Naive B cell (primary cell): ENCODE data around the gene PLEKHS1. TPM values are rescaled to one million over a fixed set of nuclear protein-coding genes. Genes with fewer than 3 reads are reported as not detected.

ENCODE experiments used
- ATAC-seq, 2 donors: fragments of 150-1000 bp; cut with Tn5 transposase; 2 replicates each; pipeline ENCODE4 v1.10.0; 2021; ENCODE audit warnings: low read depth in 2 of 2, mild to moderate bottlenecking in 2 of 2, moderate library complexity in 2 of 2
- DNase-seq: peaks from one replicate; pipeline ENCODE4 v3.0.0; 2022
- H3K27ac Mint-ChIP-seq, 6 donors: one replicate each; pipeline ENCODE4 v1.8.0; 2020 to 2022; ENCODE audit warnings: mild to moderate bottlenecking in 6 of 6, mixed read lengths in 6 of 6, moderate library complexity in 5 of 6, inconsistent platforms in 2 of 6
- H3K27me3 Mint-ChIP-seq, 3 donors: one replicate each; pipeline ENCODE4 v1.8.0; 2021 to 2022; ENCODE audit warnings: mixed read lengths in 3 of 3, mild to moderate bottlenecking in 1 of 3
- H3K36me3 Mint-ChIP-seq, 2 donors: one replicate each; pipeline ENCODE4 v1.8.0; 2020 to 2022; ENCODE audit warnings: mixed read lengths in 2 of 2, inconsistent platforms in 1 of 2, mild to moderate bottlenecking in 1 of 2
- H3K4me1 Mint-ChIP-seq, 3 donors: one replicate each; pipeline ENCODE4 v1.8.0; 2020 to 2022; ENCODE audit warnings: mixed read lengths in 3 of 3, inconsistent platforms in 1 of 3, mild to moderate bottlenecking in 1 of 3, moderate library complexity in 1 of 3
- H3K4me3 Mint-ChIP-seq, 8 donors: one replicate each; pipeline ENCODE4 v1.8.0; 2020 to 2022; ENCODE audit warnings: mild to moderate bottlenecking in 8 of 8, mixed read lengths in 8 of 8, moderate library complexity in 8 of 8, inconsistent platforms in 2 of 8
- H3K9me3 Mint-ChIP-seq, 7 donors: one replicate each; pipeline ENCODE4 v1.8.0; 2020 to 2022; ENCODE audit warnings: mixed read lengths in 7 of 7, mild to moderate bottlenecking in 5 of 7, inconsistent platforms in 2 of 7, moderate library complexity in 1 of 7
- polyA plus RNA-seq, 6 donors: library from polyadenylated mRNA; unstranded; fragments of 300-500 nt; fragmentation: Illumina TruSeq; gene quantifications; one replicate each; pipeline ENCODE4 v1.2.3, GENCODE V29; 2021; ENCODE audit warnings: low read depth in 6 of 6

Gene PLEKHS1
- polyA plus RNA-seq, 6 donors from 2014 or later, result not detected

DNA sequence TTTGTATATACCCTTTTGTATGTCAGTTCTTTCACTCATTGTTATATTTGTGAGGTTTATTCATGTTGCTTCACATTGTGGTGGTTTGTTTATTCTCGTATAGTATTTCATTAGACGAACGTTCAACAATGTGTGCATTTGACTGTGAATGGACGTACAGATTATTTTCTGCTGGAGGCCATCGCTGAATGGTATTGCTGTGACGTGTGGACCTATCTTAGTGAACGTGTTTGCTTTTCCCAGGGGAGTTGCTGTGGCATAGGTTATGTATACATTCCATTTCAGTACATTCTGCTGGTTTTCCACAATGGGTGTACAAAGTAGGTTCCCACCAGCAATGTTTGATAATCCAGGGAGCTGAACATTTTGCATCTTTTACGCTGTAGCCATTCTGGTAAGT, 31.1 kb upstream of the PLEKHS1 start:
- Mint-ChIP-seq H3K9me3 (no peaks in the 10 kb centered on the region), H3K27ac (no peak overlapping the region), H3K4me3 (no peak overlapping the region), H3K27me3 (no peaks in the 10 kb centered on the region), H3K4me1 (peaks cover 10 to 14% (median 12%) of the 10 kb centered on the region in 3 donors), H3K36me3 (peaks cover 39 to 41% of the 10 kb centered on the region in 2 donors)
- ATAC-seq (no peak), DNase-seq (no peak)

DNA sequence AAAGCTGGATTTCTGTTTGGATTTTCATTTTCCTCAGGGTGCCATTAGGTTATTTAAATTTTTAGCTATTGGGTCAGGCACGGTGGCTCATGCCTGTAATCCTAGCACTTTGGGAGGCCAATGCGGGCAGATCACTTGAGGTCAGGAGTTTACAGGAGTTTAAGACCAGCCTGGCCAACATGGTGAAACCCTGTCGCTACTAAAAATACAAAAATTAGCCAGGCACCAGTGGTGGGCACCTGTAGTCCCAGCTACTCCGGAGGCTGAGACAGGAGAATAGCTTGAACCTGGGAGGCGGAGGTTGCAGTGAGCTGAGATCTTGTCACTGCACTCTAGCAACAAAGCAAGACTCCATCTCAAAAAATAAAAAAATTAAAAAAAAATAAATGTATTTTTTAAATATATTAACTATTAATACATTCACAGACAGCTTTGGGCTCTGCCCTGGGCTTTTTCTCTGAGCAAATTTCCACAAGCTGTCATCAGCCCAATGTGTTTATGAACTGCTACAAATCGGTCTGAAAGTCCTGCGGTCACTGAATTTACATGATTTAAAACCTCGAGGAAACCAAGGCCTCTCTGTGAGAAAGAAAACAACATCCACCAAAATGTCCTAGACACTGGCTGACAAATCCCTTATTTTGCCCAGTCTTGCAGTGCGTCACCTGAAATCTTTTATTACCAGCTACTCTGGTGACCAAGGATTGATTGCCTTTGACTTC, 19.2 kb upstream of the PLEKHS1 start:
- Mint-ChIP-seq H3K4me3 (no peak overlapping the region), H3K27me3 (no peaks in the 10 kb centered on the region), H3K36me3 (peaks cover 28% of the 10 kb centered on the region in 2 donors), H3K9me3 (peaks cover 0 to 3% (median 0%) of the 10 kb centered on the region in 7 donors), H3K4me1 (no peaks in the 10 kb centered on the region), H3K27ac (no peak overlapping the region)
- DNase-seq, result no peak
- no peak for ATAC-seq

DNA sequence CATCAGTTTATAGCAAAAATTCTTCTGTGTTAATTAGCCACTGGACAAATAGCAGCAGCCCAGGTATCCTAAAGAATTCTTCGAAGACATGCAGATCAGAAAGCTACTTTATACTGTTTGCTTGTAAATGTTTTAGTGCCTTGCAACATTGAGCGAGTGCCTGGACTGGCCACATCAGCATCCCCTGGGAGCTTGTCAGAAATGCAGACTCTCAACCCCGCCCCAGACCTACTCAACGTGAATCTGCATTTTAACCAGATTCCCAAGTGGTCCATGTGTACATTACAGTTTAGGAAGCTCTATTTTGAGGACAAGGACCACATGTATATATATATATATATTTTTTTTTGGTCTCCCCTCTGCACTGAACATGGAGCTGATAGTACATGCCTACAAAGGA, 18.5 kb upstream of the PLEKHS1 start:
- no peak overlapping the region for H3K27ac Mint-ChIP-seq
- H3K27me3 Mint-ChIP-seq, result no peaks in the 10 kb centered on the region
- peaks cover 0 to 3% (median 0%) of the 10 kb centered on the region in 7 donors for H3K9me3 Mint-ChIP-seq
- H3K36me3 Mint-ChIP-seq, result peaks cover 23 to 24% of the 10 kb centered on the region in 2 donors
- no peak overlapping the region for H3K4me3 Mint-ChIP-seq
- DNase-seq (no peak), ATAC-seq (no peak)
- H3K4me1 Mint-ChIP-seq, result no peaks in the 10 kb centered on the region

DNA sequence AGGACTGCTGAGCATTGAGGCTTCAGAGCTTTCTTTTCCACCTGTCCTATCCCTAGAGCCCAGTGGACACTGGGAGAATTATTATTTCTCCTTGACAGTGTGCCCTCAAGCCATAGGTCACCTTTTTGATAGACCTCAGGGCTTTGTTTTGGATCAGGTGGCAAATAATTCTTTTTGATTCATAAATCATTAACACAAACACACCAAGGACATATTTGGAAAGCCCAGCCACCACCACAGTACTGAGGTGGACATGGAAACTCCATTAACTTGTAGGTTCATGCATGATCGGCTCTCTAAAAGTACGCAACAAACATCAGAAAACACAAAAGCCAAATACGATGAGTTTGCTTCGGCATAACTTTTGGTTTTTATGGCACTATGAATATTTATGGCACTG, 17.8 kb upstream of the PLEKHS1 start:
- Mint-ChIP-seq H3K36me3 (peaks cover 17 to 18% of the 10 kb centered on the region in 2 donors), H3K9me3 (peaks cover 0 to 3% (median 0%) of the 10 kb centered on the region in 7 donors), H3K27me3 (no peaks in the 10 kb centered on the region), H3K27ac (no peak overlapping the region), H3K4me1 (no peaks in the 10 kb centered on the region), H3K4me3 (no peak overlapping the region)
- DNase-seq (no peak), ATAC-seq (no peak)

- Mint-ChIP-seq H3K36me3 (peaks cover 0 to 5% of the 10 kb centered on the region in 2 donors), H3K9me3 (peaks cover 0 to 4% (median 0%) of the 10 kb centered on the region in 7 donors), H3K4me1 (no peaks in the 10 kb centered on the region), H3K27me3 (peaks cover 0 to 5% (median 0%) of the 10 kb centered on the region in 3 donors), H3K4me3 (no peak overlapping the region), H3K27ac (peak overlapping the region in 1 of 6 donors; percentile 52)
- no peak for ATAC-seq
- no peak for DNase-seq
Measured at GRCh38 chr10:113735913-113736312, 15.6 kb upstream of the PLEKHS1 start.

GRCh38 chr10:113736576-113736975, 14.9 kb upstream of the PLEKHS1 start:
- no peak for ATAC-seq
- DNase-seq, result no peak
- Mint-ChIP-seq H3K36me3 (peaks cover 0 to 5% of the 10 kb centered on the region in 2 donors), H3K27ac (peak overlapping the region in 1 of 6 donors; percentile 15), H3K27me3 (peaks cover 0 to 5% (median 0%) of the 10 kb centered on the region in 3 donors), H3K9me3 (peaks cover 0 to 4% (median 0%) of the 10 kb centered on the region in 7 donors), H3K4me3 (no peak overlapping the region), H3K4me1 (no peaks in the 10 kb centered on the region)

- Mint-ChIP-seq H3K4me3 (no peak overlapping the region), H3K27me3 (peaks cover 8 to 11% (median 9%) of the 10 kb centered on the region in 3 donors), H3K27ac (no peak overlapping the region), H3K36me3 (peaks cover 0 to 5% of the 10 kb centered on the region in 2 donors), H3K9me3 (peaks cover 0 to 5% (median 0%) of the 10 kb centered on the region in 7 donors), H3K4me1 (no peaks in the 10 kb centered on the region)
- no peak for DNase-seq
- no peak for ATAC-seq
Measured at GRCh38 chr10:113739031-113739430, 12.5 kb upstream of the PLEKHS1 start.

- Mint-ChIP-seq H3K27me3 (peaks cover 13 to 16% (median 14%) of the 10 kb centered on the region in 3 donors), H3K4me1 (no peaks in the 10 kb centered on the region), H3K9me3 (peaks cover 0 to 9% (median 0%) of the 10 kb centered on the region in 7 donors), H3K36me3 (peaks cover 0 to 5% of the 10 kb centered on the region in 2 donors), H3K27ac (no peak overlapping the region), H3K4me3 (peak overlapping the region in 1 of 8 donors; percentile 22)
- ATAC-seq (no peak), DNase-seq (no peak)
Measured at GRCh38 chr10:113739577-113739976, 11.9 kb upstream of the PLEKHS1 start.

- DNase-seq (no peak), ATAC-seq (no peak)
- Mint-ChIP-seq H3K4me3 (no peak overlapping the region), H3K36me3 (peaks cover 0 to 5% of the 10 kb centered on the region in 2 donors), H3K9me3 (peaks cover 0 to 9% (median 0%) of the 10 kb centered on the region in 7 donors), H3K27me3 (peaks cover 15 to 25% (median 17%) of the 10 kb centered on the region in 3 donors), H3K4me1 (no peaks in the 10 kb centered on the region), H3K27ac (peak overlapping the region in 1 of 6 donors; percentile 61)
Measured at GRCh38 chr10:113740850-113741249, 10.6 kb upstream of the PLEKHS1 start.

DNA sequence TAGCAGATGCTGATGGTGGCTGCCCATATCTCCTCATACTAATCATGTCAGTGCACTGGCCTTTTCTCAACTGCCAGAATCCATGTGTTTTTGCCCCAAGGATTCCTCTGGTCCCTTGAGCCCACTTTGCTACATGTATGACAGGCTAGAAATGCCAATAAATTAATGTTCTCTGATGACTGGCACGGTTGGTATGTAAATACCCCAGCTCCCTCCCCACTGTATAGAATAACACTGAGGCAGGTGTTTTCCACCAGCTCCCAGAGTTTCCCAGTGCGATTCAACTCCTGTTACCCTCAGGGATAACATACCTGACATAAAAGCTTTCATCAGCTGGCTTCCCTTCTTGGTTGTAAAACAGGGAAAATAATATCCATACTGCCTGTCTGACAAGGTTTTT, 9.0 kb upstream of the PLEKHS1 start:
- Mint-ChIP-seq H3K9me3 (peaks cover 0 to 9% (median 0%) of the 10 kb centered on the region in 7 donors), H3K4me1 (no peaks in the 10 kb centered on the region), H3K4me3 (no peak overlapping the region), H3K36me3 (peaks cover 0 to 5% of the 10 kb centered on the region in 2 donors), H3K27ac (no peak overlapping the region), H3K27me3 (peaks cover 18 to 31% (median 19%) of the 10 kb centered on the region in 3 donors)
- ATAC-seq (no peak), DNase-seq (no peak)

DNA sequence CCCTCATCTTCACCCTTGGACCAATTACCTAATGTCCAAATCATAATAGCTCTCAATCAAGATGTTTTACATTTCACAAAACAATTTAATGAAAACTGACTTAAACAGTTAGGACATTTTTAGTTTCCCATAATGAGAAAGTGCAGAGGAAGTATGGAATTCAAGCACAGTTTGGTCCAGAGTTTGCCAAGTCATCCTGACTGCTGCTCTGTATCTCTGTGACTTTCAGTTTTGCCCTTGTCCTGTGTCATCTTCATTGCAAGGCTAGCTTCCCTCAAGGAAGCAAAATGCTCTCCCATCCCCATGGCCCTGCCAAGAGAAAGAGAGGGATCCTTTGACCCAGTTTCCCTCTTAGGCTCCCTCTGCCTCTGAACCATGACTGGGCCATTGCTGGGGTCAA, 7.9 kb upstream of the PLEKHS1 start:
- Mint-ChIP-seq H3K4me3 (no peak overlapping the region), H3K4me1 (no peaks in the 10 kb centered on the region), H3K36me3 (peaks cover 0 to 5% of the 10 kb centered on the region in 2 donors), H3K27me3 (peaks cover 18 to 31% (median 22%) of the 10 kb centered on the region in 3 donors), H3K9me3 (peaks cover 0 to 9% (median 0%) of the 10 kb centered on the region in 7 donors), H3K27ac (no peak overlapping the region)
- ATAC-seq (no peak), DNase-seq (no peak)

- no peaks in the 10 kb centered on the region for H3K36me3 Mint-ChIP-seq
- no peak overlapping the region for H3K4me3 Mint-ChIP-seq
- peaks cover 0 to 5% (median 0%) of the 10 kb centered on the region in 7 donors for H3K9me3 Mint-ChIP-seq
- H3K4me1 Mint-ChIP-seq, result no peaks in the 10 kb centered on the region
- no peak for ATAC-seq
- H3K27me3 Mint-ChIP-seq, result peaks cover 17 to 31% (median 18%) of the 10 kb centered on the region in 3 donors
- DNase-seq, result no peak
- no peak overlapping the region for H3K27ac Mint-ChIP-seq
Measured at GRCh38 chr10:113745374-113745773, 6.1 kb upstream of the PLEKHS1 start.

DNA sequence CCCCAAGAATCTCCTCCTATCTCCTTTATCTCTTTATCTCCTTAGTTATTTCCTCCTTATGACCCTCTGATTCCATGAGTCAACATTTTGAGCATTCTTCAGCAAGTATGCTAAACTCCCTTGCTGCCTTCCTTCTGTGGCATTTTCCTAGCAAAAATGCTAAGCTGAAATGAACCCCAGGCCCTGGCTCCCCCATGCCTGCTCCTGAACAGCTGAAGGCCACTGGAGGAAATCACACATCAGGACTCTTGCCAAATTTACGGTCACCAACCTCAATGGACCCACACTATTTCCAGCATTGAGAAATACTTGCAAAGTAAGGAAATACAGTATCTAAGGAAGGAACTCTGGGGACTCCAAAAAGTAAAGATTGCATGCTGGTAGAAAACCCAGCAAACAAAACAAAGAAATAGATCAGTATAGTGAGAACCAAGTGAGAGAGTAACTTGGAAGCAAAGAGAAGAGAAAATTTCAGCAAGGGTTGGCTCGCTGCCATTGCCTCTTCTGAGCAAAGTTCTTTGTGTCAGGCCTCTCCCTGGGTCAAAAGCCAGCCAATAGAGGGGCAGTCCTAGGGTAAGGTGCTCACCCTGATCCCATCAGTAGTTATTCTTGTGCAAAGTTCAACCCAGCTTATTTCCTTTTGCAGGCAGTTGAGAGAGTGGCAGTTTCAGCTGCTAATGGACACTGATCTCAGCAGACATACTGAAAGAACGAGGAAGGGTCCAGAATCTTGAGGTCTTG, 5.1 kb upstream of the PLEKHS1 start:
- Mint-ChIP-seq H3K4me3 (no peak overlapping the region), H3K9me3 (peaks cover 0 to 5% (median 0%) of the 10 kb centered on the region in 7 donors), H3K4me1 (no peaks in the 10 kb centered on the region), H3K27me3 (peaks cover 17 to 31% (median 18%) of the 10 kb centered on the region in 3 donors), H3K36me3 (no peaks in the 10 kb centered on the region), H3K27ac (no peak overlapping the region)
- no peak for ATAC-seq
- DNase-seq, result no peak
